Stimulated activated naive CD8-positive, alpha-beta T cell treated with anti-CD3 and anti-CD28 coated beads, Interleukin-15, Interleukin-2, amounts not matched to agents 100 ng/mL and 50 ng/mL, for 24 hours (primary cell): ENCODE results near the gene NBEAL1.
A peak's percentile ranks its signal among the peaks of the same experiment; 100 is the strongest.
"Not testable (repeated sequence)": the region's sequence is repeated elsewhere in the genome, so short reads cannot be mapped to it uniquely, and the experiment has no call there.

Experiments used
- H3K27ac Mint-ChIP-seq: one replicate; pipeline ENCODE4 v1.8.0; 2021; ENCODE audit warnings: mild to moderate bottlenecking, mixed read lengths
- H3K27me3 Mint-ChIP-seq: one replicate; pipeline ENCODE4 v1.8.0; 2021; ENCODE audit warnings: mixed read lengths
- H3K36me3 Mint-ChIP-seq: one replicate; pipeline ENCODE4 v1.8.0; 2021; ENCODE audit warnings: low read depth, mixed read lengths
- H3K4me1 Mint-ChIP-seq: one replicate; pipeline ENCODE4 v1.8.0; 2021; ENCODE audit warnings: low read depth, mixed read lengths
- H3K4me3 Mint-ChIP-seq: one replicate; pipeline ENCODE4 v1.8.0; 2021; ENCODE audit warnings: mild to moderate bottlenecking, mixed read lengths
- H3K9me3 Mint-ChIP-seq: one replicate; pipeline ENCODE4 v1.8.0; 2021; ENCODE audit warnings: mixed read lengths

NBEAL1 gene

DNA sequence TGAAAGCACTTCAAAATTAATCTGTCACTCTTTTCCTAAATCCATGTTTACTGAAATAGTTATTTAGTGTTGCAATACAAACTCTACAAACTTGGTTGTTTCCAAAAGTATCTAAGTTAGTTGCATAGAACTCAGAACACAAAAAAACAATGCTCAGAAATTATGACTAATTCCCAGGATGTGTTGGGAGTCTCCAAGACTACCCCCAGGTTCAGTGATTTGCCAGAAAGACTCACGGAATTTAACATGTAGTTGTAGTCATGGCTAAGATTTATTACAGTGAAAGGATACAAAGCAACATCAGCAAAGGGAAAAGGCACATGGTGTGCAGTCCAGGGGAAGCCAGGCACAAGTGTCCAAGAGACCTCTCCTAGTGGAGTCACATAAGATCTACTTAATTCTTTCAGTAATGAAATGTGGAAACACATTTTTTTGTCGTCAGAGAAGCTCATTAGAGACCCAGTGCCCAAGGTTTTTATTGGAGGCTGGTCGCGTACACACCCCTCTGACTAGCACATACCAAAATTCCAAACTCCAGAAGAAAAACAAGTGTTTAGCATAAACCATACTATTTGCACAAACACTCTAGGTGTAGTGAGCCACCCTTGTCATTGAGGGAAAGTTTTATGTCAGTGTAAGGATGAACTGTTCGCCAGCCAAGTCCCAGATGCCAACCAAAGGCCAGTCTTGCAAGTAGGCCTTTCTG lies 180.8 kb downstream of the NBEAL1 start:
- no peak overlapping the region for H3K27ac Mint-ChIP-seq
- no peaks in the 10 kb centered on the region for H3K4me1 Mint-ChIP-seq
- H3K9me3 Mint-ChIP-seq = no peaks in the 10 kb centered on the region
- no peak overlapping the region for H3K4me3 Mint-ChIP-seq
- peaks cover 5% of the 10 kb centered on the region for H3K36me3 Mint-ChIP-seq
- no peaks in the 10 kb centered on the region for H3K27me3 Mint-ChIP-seq

GRCh38 chr2:203200866-203201265 lies 186.2 kb downstream of the NBEAL1 start:
- Mint-ChIP-seq H3K9me3 (no peaks in the 10 kb centered on the region), H3K36me3 (peaks cover 2% of the 10 kb centered on the region), H3K27me3 (no peaks in the 10 kb centered on the region)

DNA sequence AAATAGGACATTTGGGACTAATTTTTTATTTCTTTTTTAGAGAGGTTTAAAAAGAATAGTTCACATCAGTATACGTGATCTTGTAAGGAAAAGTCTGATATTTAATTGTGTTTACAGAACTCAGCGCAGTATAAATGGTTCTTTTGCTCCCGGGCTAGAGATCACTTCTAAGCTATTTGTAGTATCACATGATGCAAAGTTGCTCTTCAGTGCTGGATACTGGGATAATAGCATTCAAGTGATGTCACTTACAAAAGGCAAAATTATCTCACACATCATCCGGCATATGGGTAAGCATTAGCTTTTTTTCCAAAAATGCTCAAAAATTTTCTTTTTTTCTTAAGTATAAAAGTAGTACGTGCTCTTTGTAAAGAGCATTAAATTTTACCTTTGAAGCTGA lies 186.8 kb downstream of the NBEAL1 start:
- no peaks in the 10 kb centered on the region for H3K4me1 Mint-ChIP-seq
- no peaks in the 10 kb centered on the region for H3K27me3 Mint-ChIP-seq
- H3K4me3 Mint-ChIP-seq = no peak overlapping the region
- peaks cover 5% of the 10 kb centered on the region for H3K36me3 Mint-ChIP-seq
- H3K9me3 Mint-ChIP-seq = no peaks in the 10 kb centered on the region
- H3K27ac Mint-ChIP-seq = no peak overlapping the region

More at GRCh38 chr2:203200866-203201265, 186.2 kb downstream of the NBEAL1 start:
- H3K27ac Mint-ChIP-seq = no peak overlapping the region
- no peak overlapping the region for H3K4me3 Mint-ChIP-seq
- no peaks in the 10 kb centered on the region for H3K4me1 Mint-ChIP-seq

DNA sequence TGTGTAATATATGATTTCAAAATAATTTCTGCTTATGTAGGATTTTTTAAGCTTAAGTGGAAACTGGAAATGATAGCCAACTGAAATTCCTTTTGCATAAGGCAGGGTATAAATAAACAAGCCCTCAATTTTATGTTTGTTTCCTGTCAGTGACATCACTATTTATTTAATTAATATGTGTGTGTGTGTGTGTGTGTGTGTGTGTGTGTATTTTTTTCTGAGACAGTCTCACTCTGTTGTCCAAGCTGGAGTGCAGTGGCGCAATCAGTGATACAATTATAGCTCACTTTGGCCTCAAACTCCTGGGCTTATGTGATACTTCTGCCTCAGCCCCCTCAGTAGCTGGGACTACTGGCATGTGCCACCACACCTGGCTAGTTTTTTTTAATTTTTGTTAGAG lies 194.9 kb downstream of the NBEAL1 start:
- Mint-ChIP-seq H3K27me3 (no peaks in the 10 kb centered on the region), H3K4me3 (no peak overlapping the region), H3K9me3 (no peaks in the 10 kb centered on the region), H3K27ac (no peak overlapping the region), H3K36me3 (peaks cover 5% of the 10 kb centered on the region), H3K4me1 (no peaks in the 10 kb centered on the region)

DNA sequence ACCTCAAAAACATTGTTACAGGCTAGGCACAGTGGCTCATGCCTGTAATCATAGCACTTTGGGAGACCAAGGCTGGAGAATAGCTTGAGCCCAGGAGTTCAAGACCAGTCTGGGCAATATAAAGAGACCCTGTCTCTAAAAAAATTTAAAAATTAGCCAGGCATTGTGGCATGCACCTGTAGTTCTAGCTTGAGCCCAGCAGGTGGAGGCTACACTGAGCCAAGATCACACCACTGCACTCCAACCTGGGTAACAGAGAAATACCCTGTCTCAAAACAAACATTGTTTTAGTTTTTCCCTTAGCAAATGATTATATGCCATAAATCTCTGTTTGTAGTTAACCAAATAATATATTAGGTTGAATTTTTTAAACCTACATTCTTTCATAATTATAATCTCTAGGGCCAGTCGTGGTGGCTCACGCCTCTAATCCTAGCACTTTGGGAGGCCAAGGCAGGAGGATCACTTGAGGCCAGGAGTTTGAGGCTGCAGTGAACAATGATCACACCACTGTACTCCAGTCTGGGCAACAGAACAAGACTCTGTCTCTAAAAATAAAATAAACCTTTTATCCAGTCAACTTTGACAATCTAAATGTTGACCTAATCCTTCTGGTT lies 210.9 kb downstream of the NBEAL1 start:
- Mint-ChIP-seq H3K27ac (no peak overlapping the region), H3K4me1 (no peaks in the 10 kb centered on the region), H3K4me3 (no peak overlapping the region), H3K36me3 (no peaks in the 10 kb centered on the region), H3K27me3 (no peaks in the 10 kb centered on the region), H3K9me3 (no peaks in the 10 kb centered on the region)

GRCh38 chr2:203229674-203230073 lies 215.0 kb downstream of the NBEAL1 start:
- not testable (repeated sequence) for H3K27me3 Mint-ChIP-seq, H3K4me1 Mint-ChIP-seq, H3K27ac Mint-ChIP-seq, H3K4me3 Mint-ChIP-seq, H3K36me3 Mint-ChIP-seq, H3K9me3 Mint-ChIP-seq

DNA sequence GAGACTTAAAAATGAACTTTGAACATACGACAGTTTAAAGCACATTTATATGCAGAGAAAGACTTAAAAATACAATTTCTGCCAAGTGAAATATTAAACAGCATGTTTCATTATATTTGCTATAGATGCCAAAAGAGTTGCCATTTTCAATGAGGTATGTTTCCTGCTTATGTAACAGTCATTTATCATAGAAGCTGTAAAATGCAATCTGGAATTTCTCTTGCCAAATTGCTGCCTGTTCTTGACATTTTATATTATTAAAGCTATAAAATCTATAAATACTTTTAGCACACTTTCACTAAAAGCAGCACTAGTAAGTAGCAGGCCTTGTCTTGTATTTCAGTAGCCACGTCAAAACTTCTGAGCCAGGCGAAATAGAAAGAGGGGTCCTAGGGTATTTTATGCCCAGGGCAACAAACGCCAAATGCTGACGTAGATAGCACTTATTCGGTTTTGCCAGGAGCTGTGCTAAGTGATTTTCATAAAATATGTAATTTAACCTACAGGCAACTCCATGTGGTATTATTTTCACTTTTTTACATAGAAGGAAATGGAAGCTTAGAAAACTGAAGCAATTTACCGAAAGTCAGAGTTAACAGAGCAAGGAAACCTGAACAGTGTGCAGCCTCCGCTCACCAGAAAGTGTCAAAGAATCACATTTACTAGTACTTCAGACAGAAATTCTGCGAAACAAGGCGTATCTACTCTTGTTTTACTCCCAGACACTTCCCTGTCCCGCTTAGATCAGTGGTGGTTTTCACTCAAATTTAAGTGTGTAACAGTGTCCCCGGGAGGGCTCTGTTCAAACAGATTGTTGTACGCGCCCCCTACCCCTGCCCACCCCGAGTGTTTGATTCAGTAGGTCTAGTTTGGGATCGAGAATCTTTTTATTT lies 222.9 kb downstream of the NBEAL1 start:
- no peaks in the 10 kb centered on the region for H3K27me3 Mint-ChIP-seq
- H3K36me3 Mint-ChIP-seq = peaks cover 20% of the 10 kb centered on the region
- H3K4me1 Mint-ChIP-seq = peaks cover 33% of the 10 kb centered on the region
- H3K27ac Mint-ChIP-seq = peak overlapping the region; percentile 58
- peak overlapping the region; percentile 98 for H3K4me3 Mint-ChIP-seq
- H3K9me3 Mint-ChIP-seq = no peaks in the 10 kb centered on the region

DNA sequence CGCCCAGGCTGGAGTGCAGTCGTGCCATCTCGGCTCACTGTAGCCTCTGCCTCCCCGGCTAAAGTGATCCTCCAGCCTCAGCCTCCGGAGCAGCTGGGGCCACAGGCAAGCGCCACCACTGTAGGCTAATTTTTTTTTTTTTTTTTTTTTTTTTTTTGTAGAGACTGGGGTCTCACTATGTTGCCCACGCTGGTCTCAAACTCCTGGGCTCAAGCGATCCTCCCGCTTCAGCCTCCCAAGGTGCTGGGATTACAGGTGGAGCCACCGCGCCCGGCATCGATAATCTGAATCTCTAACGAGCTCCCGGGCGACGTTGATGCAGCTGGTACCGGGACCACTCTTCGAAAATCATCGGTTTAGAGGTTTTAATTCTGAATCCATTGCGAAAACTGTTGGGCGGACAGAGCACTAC lies 223.6 kb downstream of the NBEAL1 start:
- Mint-ChIP-seq H3K4me3 (peak overlapping the region; percentile 98), H3K4me1 (peaks cover 39% of the 10 kb centered on the region), H3K36me3 (peaks cover 27% of the 10 kb centered on the region), H3K9me3 (no peaks in the 10 kb centered on the region), H3K27me3 (no peaks in the 10 kb centered on the region), H3K27ac (peak overlapping the region; percentile 99)

GRCh38 chr2:203238704-203239526 lies 224.2 kb downstream of the NBEAL1 start, which contains the start of gene CYP20A1:
Gene CYP20A1 (plus strand): TSS chr2:203239018. CDS start chr2:203239063, 45 bp downstream.
- H3K27ac Mint-ChIP-seq = peak within 1 kb of the TSS; percentile 99
- no peaks in the 10 kb centered on the region for H3K27me3 Mint-ChIP-seq
- H3K9me3 Mint-ChIP-seq = no peaks in the 10 kb centered on the region
- H3K4me3 Mint-ChIP-seq = peak within 1 kb of the TSS; percentile 98
- peaks cover 41% of the 10 kb centered on the region for H3K4me1 Mint-ChIP-seq
- peaks cover 29% of the 10 kb centered on the region for H3K36me3 Mint-ChIP-seq

- Mint-ChIP-seq H3K27me3 (no peaks in the 10 kb centered on the region), H3K9me3 (no peaks in the 10 kb centered on the region), H3K36me3 (peaks cover 38% of the 10 kb centered on the region), H3K27ac (peak overlapping the region; percentile 99), H3K4me3 (peak overlapping the region; percentile 98), H3K4me1 (peaks cover 47% of the 10 kb centered on the region)
Observed at GRCh38 chr2:203240491-203240890, 225.8 kb downstream of the NBEAL1 start.

- peaks cover 50% of the 10 kb centered on the region for H3K36me3 Mint-ChIP-seq
Observed at GRCh38 chr2:203242518-203242917, 227.8 kb downstream of the NBEAL1 start.

GRCh38 chr2:203246646-203247045 lies 232.0 kb downstream of the NBEAL1 start:
- no peaks in the 10 kb centered on the region for H3K9me3 Mint-ChIP-seq
- peaks cover 23% of the 10 kb centered on the region for H3K4me1 Mint-ChIP-seq
- H3K27me3 Mint-ChIP-seq = no peaks in the 10 kb centered on the region
- H3K36me3 Mint-ChIP-seq = peaks cover 52% of the 10 kb centered on the region
- no peak overlapping the region for H3K4me3 Mint-ChIP-seq
- no peak overlapping the region for H3K27ac Mint-ChIP-seq

More at GRCh38 chr2:203242518-203242917, 227.8 kb downstream of the NBEAL1 start:
- peaks cover 50% of the 10 kb centered on the region for H3K4me1 Mint-ChIP-seq
- peak overlapping the region; percentile 62 for H3K27ac Mint-ChIP-seq
- H3K4me3 Mint-ChIP-seq = no peak overlapping the region
- no peaks in the 10 kb centered on the region for H3K27me3 Mint-ChIP-seq
- no peaks in the 10 kb centered on the region for H3K9me3 Mint-ChIP-seq

- Mint-ChIP-seq H3K27ac (no peak overlapping the region), H3K36me3 (peaks cover 58% of the 10 kb centered on the region), H3K27me3 (no peaks in the 10 kb centered on the region), H3K4me3 (no peak overlapping the region), H3K4me1 (no peaks in the 10 kb centered on the region), H3K9me3 (no peaks in the 10 kb centered on the region)
Observed at GRCh38 chr2:203252818-203253217, 238.1 kb downstream of the NBEAL1 start.

DNA sequence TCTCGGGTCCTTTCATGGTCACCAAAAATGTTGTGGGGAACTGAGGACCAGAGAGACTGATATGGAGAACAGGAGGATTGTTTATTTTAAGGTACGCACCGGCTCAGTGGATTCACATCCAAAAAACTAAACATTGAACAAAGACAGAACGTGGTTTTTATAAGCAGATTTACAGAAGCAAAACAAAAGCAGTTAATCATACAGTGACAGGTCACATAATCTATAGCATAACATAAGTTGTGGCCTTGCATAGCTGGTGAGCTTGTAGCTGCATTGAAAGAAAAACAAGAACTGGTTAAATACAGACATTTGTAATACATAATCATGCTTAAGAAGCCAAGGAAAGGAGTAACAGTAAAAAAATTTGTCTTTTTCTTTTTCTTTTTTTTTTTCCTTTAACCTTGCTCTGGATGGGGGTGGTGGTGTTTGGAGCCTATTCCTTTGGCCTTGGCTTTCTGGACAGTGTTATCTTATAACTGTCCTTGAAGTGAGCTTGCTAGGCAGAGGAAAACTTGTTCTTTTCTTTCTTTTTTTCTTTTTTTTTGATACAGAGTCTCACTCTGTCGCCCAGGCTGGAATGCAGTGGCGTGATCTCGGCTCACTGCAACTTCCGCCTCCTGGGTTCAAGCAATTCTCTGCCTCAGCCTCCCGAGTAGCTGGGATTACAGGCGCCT lies 238.9 kb downstream of the NBEAL1 start:
- H3K36me3 Mint-ChIP-seq = peaks cover 64% of the 10 kb centered on the region
- H3K4me3 Mint-ChIP-seq, H3K9me3 Mint-ChIP-seq, H3K27ac Mint-ChIP-seq, H3K4me1 Mint-ChIP-seq, H3K27me3 Mint-ChIP-seq: not testable (repeated sequence)
